Heart left ventricle (tissue), 13 donors: ENCODE data around the gene METRN.

Experiments
- POLR2A ChIP-seq, 2 donors: fragments of 450-650 bp; IDR thresholded peaks; one replicate each; pipeline ENCODE4 v1.6.1; 2017; ENCODE audit warnings: antibody characterized with exemption in 2 of 2, mild to moderate bottlenecking in 2 of 2, moderate library complexity in 2 of 2
- TF ChIP-seq, protein P1 (sequence below), 12 donors: fragments of 200-600 bp; sonication (generic) in 4 of 12; IDR thresholded peaks; one replicate each; pipeline versions ENCODE4 v1.5.0 to v1.8.0; 2018 to 2022; ENCODE audit warnings: antibody characterized with exemption in 12 of 12, mild to moderate bottlenecking in 5 of 12
- donor health status: ischemic (EF 13 %, LVEDD 7.1; RV severe dilation, severe dysfunction).
- donor health status: DM: no; HTN: yes; CAD: no.
- donor health status: DM: no; HTN: no; CAD: no.
- donor health status: ischemic (EF 25% LVEDD 6.9; RV normal size, moderate dysfunction).
- donor health status: ischemic (EF 25% LVEDD 5.7; RV mildly dilated, moderate dysfunction).
- donor health status: ischemic (EF 35%, LVEDD 5.7; RV mildly dilated, moderate dysfunction).
- donor health status: nonischemic (EF 11% LVEDD 7.7; RV severe dilation, severe dysfunction).
- donor health status: DM: yes; HTN: yes; CAD: no.
- donor health status: PGD.
- donor health status: ischemic (EF 29% LVEDD 5.4; RV normal size, mild dysfunction).
- donor health status: nonischemic (EF 23%, LVEDD 6.1; RV moderate dilation, normal function).

DNA sequence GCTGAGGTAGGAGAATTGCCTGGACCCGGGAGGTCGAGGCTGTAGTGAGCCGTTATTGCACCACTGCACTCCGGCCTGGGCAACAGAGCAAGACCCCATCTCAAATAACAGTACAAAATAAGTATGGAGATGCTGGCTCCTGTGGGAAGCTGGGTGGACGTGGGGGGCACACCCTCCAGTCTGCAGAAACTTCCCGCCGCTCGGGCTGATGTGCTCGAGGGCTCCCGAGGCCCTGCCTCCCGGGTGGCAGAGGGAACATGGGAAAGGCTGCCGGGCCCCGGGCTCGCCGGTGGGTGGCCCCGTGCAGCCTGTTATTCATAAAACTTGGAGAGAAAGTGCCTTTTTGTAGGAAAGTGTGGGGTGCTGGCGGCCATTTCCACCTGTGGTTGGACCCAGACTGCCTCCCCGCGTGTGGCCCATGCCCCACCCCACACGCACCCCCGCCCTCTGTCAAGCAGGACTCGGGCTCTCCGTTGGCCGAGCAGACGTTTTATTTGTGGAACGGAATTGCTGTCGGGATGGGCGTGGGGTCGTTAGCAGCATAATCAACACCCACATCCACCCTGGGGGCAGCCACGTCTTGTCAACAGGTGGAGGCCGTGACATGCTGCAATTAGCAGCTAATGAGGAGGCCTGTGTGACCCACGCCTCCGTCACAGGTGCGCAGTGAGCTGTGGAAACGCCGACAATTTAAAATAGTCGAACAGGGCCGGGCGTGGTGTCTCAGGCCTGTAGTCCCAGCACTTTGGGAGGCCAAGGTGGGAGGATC lies 33.2 kb downstream of the METRN start:
- TF ChIP-seq, protein P1, sequence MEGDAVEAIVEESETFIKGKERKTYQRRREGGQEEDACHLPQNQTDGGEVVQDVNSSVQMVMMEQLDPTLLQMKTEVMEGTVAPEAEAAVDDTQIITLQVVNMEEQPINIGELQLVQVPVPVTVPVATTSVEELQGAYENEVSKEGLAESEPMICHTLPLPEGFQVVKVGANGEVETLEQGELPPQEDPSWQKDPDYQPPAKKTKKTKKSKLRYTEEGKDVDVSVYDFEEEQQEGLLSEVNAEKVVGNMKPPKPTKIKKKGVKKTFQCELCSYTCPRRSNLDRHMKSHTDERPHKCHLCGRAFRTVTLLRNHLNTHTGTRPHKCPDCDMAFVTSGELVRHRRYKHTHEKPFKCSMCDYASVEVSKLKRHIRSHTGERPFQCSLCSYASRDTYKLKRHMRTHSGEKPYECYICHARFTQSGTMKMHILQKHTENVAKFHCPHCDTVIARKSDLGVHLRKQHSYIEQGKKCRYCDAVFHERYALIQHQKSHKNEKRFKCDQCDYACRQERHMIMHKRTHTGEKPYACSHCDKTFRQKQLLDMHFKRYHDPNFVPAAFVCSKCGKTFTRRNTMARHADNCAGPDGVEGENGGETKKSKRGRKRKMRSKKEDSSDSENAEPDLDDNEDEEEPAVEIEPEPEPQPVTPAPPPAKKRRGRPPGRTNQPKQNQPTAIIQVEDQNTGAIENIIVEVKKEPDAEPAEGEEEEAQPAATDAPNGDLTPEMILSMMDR (IDR thresholded peaks at IDR 0.05): no peak
- TF ChIP-seq POLR2A (IDR thresholded peaks at IDR 0.05): no peak
